ENCODE results near the gene KMT2C.

The KMT2C gene

DNA sequence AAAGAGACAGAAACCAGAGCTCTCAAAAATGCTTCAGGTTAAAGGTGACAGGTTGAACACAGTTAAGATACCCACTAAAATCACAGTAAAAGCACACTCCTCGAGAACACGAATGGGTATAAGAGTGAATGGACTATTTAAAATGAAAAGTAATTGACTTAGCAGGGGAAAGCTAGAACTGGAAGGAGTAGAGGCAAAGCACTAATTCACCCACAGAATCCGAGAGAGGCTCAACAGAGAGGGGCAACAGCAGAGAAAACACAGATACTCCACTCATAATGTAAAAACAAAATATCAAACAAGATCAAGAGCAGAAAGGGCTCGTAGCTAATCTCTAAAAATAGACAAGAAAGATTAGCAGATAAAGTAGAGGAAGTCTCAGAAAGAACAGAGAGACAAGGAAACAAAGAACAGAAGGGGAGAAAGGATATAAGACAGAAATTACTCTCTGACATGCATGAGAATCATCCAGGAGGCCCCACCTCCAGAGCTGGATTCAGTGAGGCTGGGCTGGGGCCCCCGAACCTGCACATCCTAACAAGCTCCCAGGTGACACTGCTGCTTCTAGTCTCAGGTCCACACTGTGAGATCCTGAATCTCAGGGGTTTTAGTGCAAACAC, 292.7 kb downstream of the KMT2C start:
- DNase-seq (ENCODE audit: low read depth in 3 of 3) = no peak

DNA sequence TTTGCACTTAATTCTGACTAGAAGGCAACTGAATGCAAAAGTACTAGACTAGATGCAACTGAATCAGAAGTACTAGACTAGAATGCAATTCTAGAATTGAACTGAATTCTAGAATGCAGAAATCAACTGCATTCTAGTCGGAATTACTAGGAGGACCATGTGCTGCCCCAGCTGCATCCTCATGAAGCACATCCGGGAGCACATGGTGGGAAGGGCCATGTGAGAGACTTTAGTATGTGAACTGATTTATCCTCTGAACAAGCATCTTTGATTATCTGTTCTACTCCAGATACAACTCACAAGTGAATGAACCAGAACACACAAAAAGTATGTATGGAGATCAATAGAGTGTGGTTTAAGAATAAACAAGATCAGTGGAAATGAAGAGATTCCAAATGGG, 295.2 kb downstream of the KMT2C start:
- DNase-seq (ENCODE audit: low read depth in 3 of 3) = no peak

- DNase-seq (ENCODE audit: low read depth in 3 of 3) = no peak
Observed at GRCh38 chr7:152140067-152140466, 295.7 kb downstream of the KMT2C start.

- no peak for DNase-seq (ENCODE audit: low read depth in 3 of 3)
Observed at GRCh38 chr7:152137476-152138025, 298.3 kb downstream of the KMT2C start.

GRCh38 chr7:152136686-152137085, 299.1 kb downstream of the KMT2C start:
- no peak for DNase-seq (ENCODE audit: low read depth in 3 of 3)

- no peak for DNase-seq (ENCODE audit: low read depth in 3 of 3)
Observed at GRCh38 chr7:152133804-152134203, 302.0 kb downstream of the KMT2C start.

DNA sequence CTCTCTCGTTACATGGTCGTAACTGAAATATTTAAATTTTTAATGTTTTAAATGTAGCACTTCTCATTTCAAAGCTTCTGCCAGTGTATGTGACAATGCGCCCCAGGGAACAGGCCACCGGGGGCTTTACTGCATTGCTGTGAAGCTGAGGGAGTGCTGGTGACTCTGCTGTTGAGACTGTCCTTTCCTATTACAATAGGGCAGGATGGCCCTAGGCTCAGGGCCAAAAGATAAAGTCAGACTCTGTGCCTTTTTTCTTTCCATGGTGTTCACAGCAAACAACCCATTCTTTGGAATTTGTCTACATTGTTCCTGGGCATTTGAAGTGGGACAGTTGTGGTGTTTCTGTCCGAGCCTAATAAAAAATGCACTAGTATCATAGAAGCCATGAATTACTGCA, 303.0 kb downstream of the KMT2C start:
- DNase-seq (ENCODE audit: low read depth in 3 of 3) = no peak

DNA sequence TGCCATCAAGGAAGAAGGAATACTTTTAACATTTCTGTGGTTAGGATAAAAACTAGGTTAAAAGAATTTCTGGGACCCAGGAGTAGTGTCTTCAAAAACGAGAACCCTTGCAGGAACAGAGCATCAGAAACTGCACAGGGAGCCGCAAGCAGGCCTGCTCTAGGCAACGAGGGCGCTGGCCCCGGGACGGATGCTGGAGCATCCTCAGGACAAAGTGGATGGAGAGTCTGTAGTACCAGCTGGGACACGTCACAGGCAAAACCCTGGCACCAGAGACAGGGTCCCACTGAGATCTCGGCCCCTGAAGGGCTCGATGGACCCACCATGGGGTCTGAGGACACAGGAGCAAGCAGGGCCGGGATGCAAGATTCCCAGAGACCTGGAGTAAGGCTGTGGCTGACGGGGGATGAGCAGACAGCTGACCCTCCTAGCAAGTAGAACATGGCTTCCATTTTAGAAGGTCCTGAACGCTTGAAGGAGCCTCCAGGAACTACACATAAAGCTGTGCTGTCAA, 303.8 kb downstream of the KMT2C start:
- no peak for DNase-seq (ENCODE audit: low read depth in 3 of 3)

GRCh38 chr7:152130658-152131590, 304.9 kb downstream of the KMT2C start:
- DNase-seq (ENCODE audit: low read depth in 3 of 3) = no peak

DNA sequence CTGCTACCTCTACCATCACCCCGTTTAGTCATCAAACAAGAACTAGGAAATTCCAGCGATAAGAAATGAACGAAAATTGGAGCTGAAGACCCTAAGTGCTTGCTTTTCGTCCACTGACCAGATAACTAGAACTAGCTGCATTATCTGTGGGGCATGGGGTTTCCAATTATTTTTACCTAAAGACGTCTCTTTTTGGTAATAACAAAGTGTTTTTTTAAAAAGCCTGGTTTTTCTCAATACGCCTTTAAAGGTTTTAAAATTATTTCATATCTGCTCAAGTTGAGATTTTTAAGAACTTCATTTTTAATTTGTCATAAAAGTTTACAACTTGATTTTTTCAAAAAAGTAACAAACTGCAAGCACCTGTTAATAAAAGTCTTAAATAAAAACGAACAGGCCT, 306.1 kb downstream of the KMT2C start:
- no peak for DNase-seq (ENCODE audit: low read depth in 3 of 3)

DNA sequence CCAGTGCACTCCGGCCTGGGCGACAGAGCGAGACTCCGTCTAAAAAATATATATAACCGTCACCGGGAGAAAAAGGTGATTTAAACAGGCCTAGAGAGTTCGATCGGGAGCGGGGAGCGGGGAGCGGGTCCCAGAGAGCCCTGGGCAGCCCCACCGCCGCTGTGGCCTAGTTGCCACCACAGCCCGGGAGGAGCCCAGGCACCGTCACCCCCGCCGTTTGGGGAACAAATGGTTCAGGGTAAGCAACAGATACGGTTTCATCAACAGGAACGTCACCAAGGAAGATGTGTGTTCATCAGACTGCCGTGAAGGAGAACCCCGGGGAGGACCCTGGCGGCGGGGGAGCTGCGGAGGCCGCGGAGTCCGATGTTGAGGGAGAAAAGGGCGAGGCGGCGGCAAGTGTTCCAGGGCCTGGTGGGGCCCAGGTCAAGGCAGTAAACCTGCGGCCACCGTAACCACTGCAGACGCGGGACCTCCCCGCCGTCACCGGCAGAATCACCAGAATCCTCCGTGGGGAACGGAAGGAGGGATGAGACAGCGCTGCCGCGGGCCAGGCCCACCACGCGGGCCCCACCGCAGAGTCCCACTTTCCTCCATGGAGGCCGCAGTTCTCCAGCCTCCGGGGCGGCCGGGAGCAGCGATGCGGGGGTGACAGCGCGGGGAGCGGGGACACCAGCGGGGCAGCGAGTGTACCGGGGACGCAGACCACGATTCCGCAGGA, 306.9 kb downstream of the KMT2C start:
- no peak for DNase-seq (ENCODE audit: low read depth in 3 of 3)

GRCh38 chr7:152128252-152128651, 307.6 kb downstream of the KMT2C start:
- DNase-seq (ENCODE audit: low read depth in 3 of 3) = no peak

DNA sequence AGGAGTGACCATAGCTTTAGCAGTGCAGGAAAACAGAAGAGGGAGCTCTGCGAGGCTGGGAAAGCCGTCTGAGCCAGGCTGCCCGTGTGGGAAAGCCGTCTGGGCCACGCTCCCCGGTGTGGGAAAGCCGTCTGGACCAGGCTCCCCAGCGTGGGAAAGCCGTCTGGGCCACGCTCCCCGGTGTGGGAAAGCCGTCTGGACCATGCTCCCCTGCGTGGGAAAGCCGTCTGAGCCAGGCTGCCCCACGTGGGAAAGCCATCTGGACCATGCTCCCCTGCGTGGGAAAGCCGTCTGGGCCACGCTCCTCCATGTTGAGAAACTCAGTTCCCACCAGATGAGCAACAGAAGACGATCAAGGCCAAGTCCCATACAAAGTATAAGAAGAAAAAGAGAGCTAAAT, 308.6 kb downstream of the KMT2C start:
- DNase-seq (ENCODE audit: low read depth in 3 of 3) = no peak

DNA sequence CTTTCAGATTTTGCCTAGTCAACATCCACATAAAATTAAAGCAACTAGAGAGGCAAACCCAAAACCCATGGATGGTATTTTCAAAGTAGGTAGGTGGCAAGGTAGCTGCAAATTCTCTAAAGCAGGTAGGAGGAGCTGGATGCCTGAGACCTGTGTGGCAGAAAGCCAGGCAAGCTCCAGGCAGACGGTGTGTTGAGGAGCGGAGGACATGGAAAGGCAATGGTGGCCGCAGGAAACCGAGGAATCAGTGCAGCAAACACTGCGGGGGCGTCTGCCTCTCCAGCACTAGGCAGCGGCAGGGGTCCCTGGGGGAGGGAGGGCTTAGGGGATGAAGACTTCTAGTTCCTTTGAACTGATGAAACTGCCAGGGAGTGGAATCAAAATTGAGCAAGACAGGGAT, 309.1 kb downstream of the KMT2C start:
- DNase-seq (ENCODE audit: low read depth in 3 of 3) = no peak

GRCh38 chr7:152122540-152122939, 313.3 kb downstream of the KMT2C start:
- no peak for DNase-seq (ENCODE audit: low read depth in 3 of 3)

DNA sequence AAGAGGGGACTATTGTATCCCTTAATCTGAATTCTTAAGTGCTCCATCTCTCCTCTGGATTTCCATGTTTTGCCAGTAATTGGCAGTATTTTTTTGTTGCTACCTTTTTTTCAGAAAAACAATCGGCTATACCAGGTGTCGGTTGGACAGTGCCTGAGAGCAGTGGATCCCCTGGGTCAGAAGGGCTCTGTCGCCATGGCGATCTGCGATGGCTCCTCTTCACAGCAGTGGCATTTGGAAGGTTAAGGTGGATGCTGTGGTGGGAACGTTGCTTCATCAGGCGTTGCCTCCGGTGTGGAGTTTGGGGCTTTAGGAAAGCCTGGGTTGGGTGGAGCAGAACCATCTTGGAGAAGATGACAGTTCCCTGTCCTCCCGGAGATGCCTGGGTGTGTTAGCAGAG, 314.4 kb downstream of the KMT2C start:
- no peak for DNase-seq (ENCODE audit: low read depth in 3 of 3)

GRCh38 chr7:152120776-152121175, 315.0 kb downstream of the KMT2C start:
- DNase-seq (ENCODE audit: low read depth in 3 of 3) = no peak

DNA sequence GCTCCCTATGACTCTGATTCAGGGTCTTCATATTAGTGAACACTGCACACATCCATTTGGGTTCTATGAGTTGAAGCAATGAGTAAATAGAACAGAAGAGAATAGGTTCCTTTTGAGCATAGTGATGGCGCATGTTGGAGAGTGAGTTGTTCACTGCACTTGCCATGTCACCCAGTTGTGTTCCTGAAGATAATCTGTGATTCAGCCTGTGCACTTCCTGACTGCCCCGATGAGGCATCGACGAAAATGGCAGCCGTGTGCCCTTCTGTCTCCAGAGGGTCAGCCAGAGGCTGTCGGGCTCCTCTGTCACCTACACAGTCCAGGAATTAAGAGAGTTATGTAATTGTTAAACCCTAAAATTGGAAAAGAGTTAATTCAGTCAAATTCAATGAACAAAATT, 315.6 kb downstream of the KMT2C start:
- DNase-seq (ENCODE audit: low read depth in 3 of 3) = no peak

GRCh38 chr7:152117356-152117755, 318.4 kb downstream of the KMT2C start:
- DNase-seq (ENCODE audit: low read depth in 3 of 3) = no peak

DNA sequence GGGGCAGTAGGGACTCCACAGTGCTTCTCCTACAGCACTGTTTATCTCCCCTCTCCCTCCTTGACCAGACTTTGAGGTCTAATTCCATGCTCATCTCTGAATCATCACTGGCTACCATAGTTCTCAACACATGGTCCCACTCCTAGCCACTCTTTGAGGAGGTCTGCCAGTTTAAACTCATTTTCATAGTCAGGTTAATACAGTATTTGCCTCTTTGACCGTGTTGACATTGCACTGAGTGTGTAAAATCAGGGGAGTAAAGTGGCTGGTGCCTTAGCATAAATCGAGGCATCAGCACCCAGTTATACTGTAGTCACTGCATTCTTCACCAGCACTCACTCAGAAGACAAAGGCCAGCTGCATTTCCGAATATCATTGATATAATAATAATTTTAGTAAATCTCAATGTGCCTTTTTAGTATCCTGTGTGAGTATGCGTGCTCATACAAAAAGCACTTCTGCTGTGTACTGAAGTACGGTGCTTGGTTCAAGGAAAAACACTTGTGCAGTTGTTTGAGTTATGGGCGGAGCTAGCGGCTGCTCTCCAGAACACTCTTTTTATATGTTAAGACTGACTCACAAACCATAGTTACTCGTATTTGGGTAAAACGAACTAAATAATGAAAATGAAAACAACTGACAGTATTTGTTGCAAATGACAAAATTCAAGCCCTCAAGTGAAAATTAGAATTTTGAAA, 320.6 kb downstream of the KMT2C start:
- DNase-seq (ENCODE audit: low read depth in 3 of 3) = no peak

GRCh38 chr7:152112829-152113228, 323.0 kb downstream of the KMT2C start:
- DNase-seq (ENCODE audit: low read depth in 3 of 3) = no peak

- DNase-seq (ENCODE audit: low read depth in 3 of 3) = no peak
Observed at GRCh38 chr7:152108359-152108758, 327.4 kb downstream of the KMT2C start.
